GM18870 (cell line): ENCODE measurements around the gene GSG1L.

Experiments used
- ATAC-seq: cut with Tn5 transposase; IDR thresholded peaks from one replicate; pipeline ENCODE4 v1.9.1; 2021; ENCODE audit warnings: moderate library complexity; ENCODE audit not compliant: unreplicated experiment

The GSG1L gene

GRCh38 chr16:27800817-27801216 lies 262.7 kb downstream of the GSG1L start:
- ATAC-seq: no peak

- ATAC-seq: no peak
Observed at GRCh38 chr16:27799896-27800295, 263.6 kb downstream of the GSG1L start.

- ATAC-seq: no peak
Observed at GRCh38 chr16:27798241-27798640, 265.3 kb downstream of the GSG1L start.

- no peak for ATAC-seq
Observed at GRCh38 chr16:27795992-27796614, 267.4 kb downstream of the GSG1L start.

- no peak for ATAC-seq
Observed at GRCh38 chr16:27793249-27793622, 270.3 kb downstream of the GSG1L start.

GRCh38 chr16:27792486-27793248 lies 270.8 kb downstream of the GSG1L start:
- ATAC-seq: no peak

- no peak for ATAC-seq
Observed at GRCh38 chr16:27791404-27791719, 272.2 kb downstream of the GSG1L start.

GRCh38 chr16:27790546-27791403 lies 272.7 kb downstream of the GSG1L start:
- ATAC-seq: no peak

GRCh38 chr16:27789595-27790241 lies 273.8 kb downstream of the GSG1L start:
- no peak for ATAC-seq

- no peak for ATAC-seq
Observed at GRCh38 chr16:27789150-27789549, 274.4 kb downstream of the GSG1L start.

- ATAC-seq: no peak
Observed at GRCh38 chr16:27787665-27788064, 275.8 kb downstream of the GSG1L start.

GRCh38 chr16:27786923-27787625 lies 276.4 kb downstream of the GSG1L start:
- no peak for ATAC-seq

- ATAC-seq: no peak
Observed at GRCh38 chr16:27786221-27786922, 277.1 kb downstream of the GSG1L start.

GRCh38 chr16:27785307-27785678 lies 278.2 kb downstream of the GSG1L start:
- no peak for ATAC-seq

GRCh38 chr16:27784351-27785306 lies 278.9 kb downstream of the GSG1L start:
- no peak for ATAC-seq

GRCh38 chr16:27781981-27782880 lies 281.3 kb downstream of the GSG1L start:
- ATAC-seq: no peak

- ATAC-seq: no peak
Observed at GRCh38 chr16:27781195-27781524, 282.4 kb downstream of the GSG1L start.
